OCI-LY1 (cell line): ENCODE measurements around the gene KRTAP10-2.
"Not testable (repeated sequence)": the region's sequence is repeated elsewhere in the genome, so short reads cannot be mapped to it uniquely, and the experiment has no call there.

Experiments
- H2AFZ ChIP-seq: fragments of 200-600 bp; sonication (generic), shearing (Covaris generic); 2 replicates; pipeline ENCODE4 v1.6.0; 2014; ENCODE audit warnings: antibody characterized with exemption, mild to moderate bottlenecking, low read length
- H3F3A ChIP-seq: fragments of 200-600 bp; sonication (generic), shearing (Covaris generic); 2 replicates; pipeline ENCODE4 v1.6.0; 2014; ENCODE audit warnings: mild to moderate bottlenecking, antibody characterized with exemption, low read length, moderate library complexity; ENCODE audit not compliant: insufficient read depth
- H3K27ac ChIP-seq: fragments of 200-600 bp; sonication (generic); 2 replicates; pipeline ENCODE4 v1.5.1; 2014; ENCODE audit warnings: low read length, mixed run types, mild to moderate bottlenecking, low read depth; ENCODE audit not compliant: poor library complexity, severe bottlenecking
- H3K27me3 ChIP-seq: fragments of 200-600 bp; sonication (generic); 2 replicates; pipeline ENCODE4 v1.6.0; 2014; ENCODE audit warnings: antibody characterized with exemption, mild to moderate bottlenecking, low read length, moderate library complexity; ENCODE audit not compliant: insufficient read depth
- H3K36me3 ChIP-seq: fragments of 200-600 bp; sonication (generic); 2 replicates; pipeline ENCODE4 v1.6.1; 2014; ENCODE audit warnings: mild to moderate bottlenecking, antibody characterized with exemption, low read length, moderate library complexity, mixed read lengths; ENCODE audit not compliant: insufficient read depth
- H3K4me1 ChIP-seq: fragments of 200-600 bp; sonication (generic); 2 replicates; pipeline ENCODE4 v1.5.1; 2014; ENCODE audit warnings: mild to moderate bottlenecking, low read length, moderate library complexity; ENCODE audit not compliant: insufficient read depth, severe bottlenecking
- H3K4me2 ChIP-seq: fragments of 200-600 bp; sonication (generic), shearing (Covaris generic); 2 replicates; pipeline ENCODE4 v1.6.1; 2014; ENCODE audit warnings: low read length
- H3K4me3 ChIP-seq: fragments of 200-600 bp; sonication (generic); 2 replicates; pipeline ENCODE4 v1.5.1; 2014; ENCODE audit warnings: low read length, low read depth, mild to moderate bottlenecking, mixed read lengths; ENCODE audit not compliant: poor library complexity, severe bottlenecking
- H3K79me2 ChIP-seq: fragments of 200-600 bp; shearing (Covaris generic); 2 replicates; pipeline ENCODE4 v1.6.1; 2016; ENCODE audit warnings: mixed run types, low read length, mixed read lengths; ENCODE audit not compliant: insufficient read depth
- H3K9ac ChIP-seq: fragments of 200-600 bp; sonication (generic), shearing (Covaris generic); 2 replicates; pipeline ENCODE4 v1.6.1; 2014; ENCODE audit warnings: mild to moderate bottlenecking, low read length, mixed read lengths
- H3K9me2 ChIP-seq: fragments of 200-600 bp; sonication (generic), shearing (Covaris generic); 2 replicates; pipeline ENCODE4 v1.6.1; 2014; ENCODE audit warnings: low read depth, mild to moderate bottlenecking, low read length, mixed read lengths
- H3K9me3 ChIP-seq: fragments of 200-600 bp; shearing (Covaris generic); 2 replicates; pipeline ENCODE4 v1.6.1; 2014; ENCODE audit warnings: low read length, mixed read lengths
- H4K20me1 ChIP-seq: fragments of 200-600 bp; sonication (generic), shearing (Covaris generic); 2 replicates; pipeline ENCODE4 v1.6.0; 2016; ENCODE audit warnings: mild to moderate bottlenecking, low read length; ENCODE audit not compliant: insufficient read depth
- CTCF ChIP-seq: fragments of 200-600 bp; sonication (generic), shearing (Covaris generic); IDR thresholded peaks from 2 replicates; pipeline ENCODE4 v1.5.1; 2017; ENCODE audit warnings: mild to moderate bottlenecking, antibody characterized with exemption, low read length, moderate library complexity, mixed read lengths
- EZH2 ChIP-seq: fragments of 200-600 bp; sonication (generic), shearing (Covaris generic); IDR thresholded peaks from 2 replicates; pipeline ENCODE4 v1.8.0; 2017; ENCODE audit warnings: borderline replicate concordance, mixed run types, mild to moderate bottlenecking, antibody characterized with exemption, low read length, moderate library complexity, mixed read lengths

The KRTAP10-2 gene

GRCh38 chr21:44576025-44576420 is 24.7 kb upstream of the KRTAP10-2 start:
- Histone ChIP-seq H4K20me1 (no peaks in the 10 kb centered on the region), H2AFZ (no peak overlapping the region), H3K27ac (no peak overlapping the region), H3F3A (no peaks in the 10 kb centered on the region), H3K9ac (no peak overlapping the region), H3K9me3 (peaks cover 4% of the 10 kb centered on the region; the same call in 1 of the 2 replicates), H3K4me3 (no peak overlapping the region), H3K36me3 (no peaks in the 10 kb centered on the region; the same call in 1 of the 2 replicates), H3K4me2 (no peak overlapping the region), H3K4me1 (no peaks in the 10 kb centered on the region), H3K79me2 (no peaks in the 10 kb centered on the region), H3K9me2 (no peaks in the 10 kb centered on the region), H3K27me3 (no peaks in the 10 kb centered on the region; the same call in 1 of the 2 replicates)
- TF ChIP-seq EZH2 (no peak), CTCF (no peak)

- Histone ChIP-seq H3K27ac (no peak overlapping the region), H3K4me3 (no peak overlapping the region), H4K20me1 (no peaks in the 10 kb centered on the region), H3K9ac (no peak overlapping the region), H3F3A (no peaks in the 10 kb centered on the region), H3K9me2 (no peaks in the 10 kb centered on the region), H3K4me1 (no peaks in the 10 kb centered on the region), H3K4me2 (no peak overlapping the region), H3K9me3 (peaks cover 4% of the 10 kb centered on the region; the same call in 1 of the 2 replicates), H3K36me3 (no peaks in the 10 kb centered on the region; the same call in 1 of the 2 replicates), H3K27me3 (no peaks in the 10 kb centered on the region; the same call in 1 of the 2 replicates), H3K79me2 (no peaks in the 10 kb centered on the region), H2AFZ (no peak overlapping the region)
- no peak for TF ChIP-seq EZH2
- TF ChIP-seq CTCF, result no peak
Measured at GRCh38 chr21:44575307-44576024, 24.2 kb upstream of the KRTAP10-2 start.

GRCh38 chr21:44574457-44575306 is 23.4 kb upstream of the KRTAP10-2 start:
- Histone ChIP-seq H3K9ac (no peak overlapping the region), H3K4me3 (no peak overlapping the region), H3F3A (no peaks in the 10 kb centered on the region), H3K9me3 (peaks cover 4% of the 10 kb centered on the region; the same call in 1 of the 2 replicates), H3K9me2 (no peaks in the 10 kb centered on the region), H3K36me3 (no peaks in the 10 kb centered on the region; the same call in 1 of the 2 replicates), H3K79me2 (no peaks in the 10 kb centered on the region), H4K20me1 (no peaks in the 10 kb centered on the region), H2AFZ (no peak overlapping the region), H3K4me2 (no peak overlapping the region), H3K4me1 (no peaks in the 10 kb centered on the region), H3K27me3 (peaks cover 3% of the 10 kb centered on the region; the same call in 1 of the 2 replicates), H3K27ac (no peak overlapping the region)
- TF ChIP-seq EZH2 (no peak), CTCF (no peak)

- not testable (repeated sequence) for H4K20me1 ChIP-seq, H2AFZ ChIP-seq, H3K9ac ChIP-seq, H3K27ac ChIP-seq, H3K9me3 ChIP-seq, H3K9me2 ChIP-seq, H3K79me2 ChIP-seq, H3K4me1 ChIP-seq, H3K36me3 ChIP-seq, H3K27me3 ChIP-seq, H3F3A ChIP-seq, H3K4me3 ChIP-seq, H3K4me2 ChIP-seq
Measured at GRCh38 chr21:44573630-44574456, 22.5 kb upstream of the KRTAP10-2 start, which contains the start of gene KRTAP10-4. TSS of gene KRTAP10-4 (plus strand) at chr21:44573729. CDS start at chr21:44573759, 30 bp downstream.
